Measurements from ENCODE around the gene MIOS.

MIOS gene

GRCh38 chr7:7566651-7567611 is at the start of gene MIOS:
MIOS (plus strand) TSS chr7:7566884; CDS start chr7:7572476, 5,592 bp downstream.
- peak; percentile 48 for DNase-seq

- peak; percentile 50 for DNase-seq
Measured at GRCh38 chr7:7517754-7518153, 48.9 kb upstream of the MIOS start.

GRCh38 chr7:7519056-7519455 is 47.6 kb upstream of the MIOS start:
- DNase-seq: peak; percentile 20

- no peak for DNase-seq
Measured at GRCh38 chr7:7519528-7519927, 47.2 kb upstream of the MIOS start.

- DNase-seq: peak; percentile 66
Measured at GRCh38 chr7:7521259-7521658, 45.4 kb upstream of the MIOS start.

- no peak for DNase-seq
Measured at GRCh38 chr7:7522421-7522820, 44.3 kb upstream of the MIOS start.

GRCh38 chr7:7524121-7524520 is 42.6 kb upstream of the MIOS start:
- DNase-seq: no peak

- DNase-seq: no peak
Measured at GRCh38 chr7:7526006-7526405, 40.7 kb upstream of the MIOS start.

- DNase-seq: no peak
Measured at GRCh38 chr7:7527047-7527446, 39.6 kb upstream of the MIOS start.

GRCh38 chr7:7529328-7529727 is 37.4 kb upstream of the MIOS start:
- DNase-seq: no peak

GRCh38 chr7:7533831-7534430 is 32.8 kb upstream of the MIOS start:
- DNase-seq: no peak

GRCh38 chr7:7535691-7536090 is 31.0 kb upstream of the MIOS start, which contains the start of gene COL28A1:
COL28A1 (minus strand) TSS chr7:7535873; CDS start chr7:7532875, 2,998 bp downstream.
- no peak for DNase-seq

GRCh38 chr7:7536396-7537019 is 30.2 kb upstream of the MIOS start:
- no peak for DNase-seq

GRCh38 chr7:7537711-7538110 is 29.0 kb upstream of the MIOS start:
- DNase-seq: no peak

GRCh38 chr7:7539152-7539551 is 27.5 kb upstream of the MIOS start:
- DNase-seq: no peak

- DNase-seq: no peak
Measured at GRCh38 chr7:7539711-7540110, 27.0 kb upstream of the MIOS start.

GRCh38 chr7:7542251-7542835 is 24.3 kb upstream of the MIOS start:
- no peak for DNase-seq

- no peak for DNase-seq
Measured at GRCh38 chr7:7548407-7548806, 18.3 kb upstream of the MIOS start.

GRCh38 chr7:7550663-7551062 is 16.0 kb upstream of the MIOS start:
- no peak for DNase-seq

GRCh38 chr7:7552199-7552598 is 14.5 kb upstream of the MIOS start:
- no peak for DNase-seq

- DNase-seq: no peak
Measured at GRCh38 chr7:7553386-7553785, 13.3 kb upstream of the MIOS start.

GRCh38 chr7:7554021-7554432 is 12.7 kb upstream of the MIOS start:
- no peak for DNase-seq
